ENCODE results near the gene CNDP1. TPM values are rescaled to one million over a fixed set of nuclear protein-coding genes. Genes with fewer than 3 reads are reported as not detected.
A peak's percentile ranks its signal among the peaks of the same experiment; 100 is the strongest.

The CNDP1 gene
- polyA plus RNA-seq, 3 donors: not detected

DNA sequence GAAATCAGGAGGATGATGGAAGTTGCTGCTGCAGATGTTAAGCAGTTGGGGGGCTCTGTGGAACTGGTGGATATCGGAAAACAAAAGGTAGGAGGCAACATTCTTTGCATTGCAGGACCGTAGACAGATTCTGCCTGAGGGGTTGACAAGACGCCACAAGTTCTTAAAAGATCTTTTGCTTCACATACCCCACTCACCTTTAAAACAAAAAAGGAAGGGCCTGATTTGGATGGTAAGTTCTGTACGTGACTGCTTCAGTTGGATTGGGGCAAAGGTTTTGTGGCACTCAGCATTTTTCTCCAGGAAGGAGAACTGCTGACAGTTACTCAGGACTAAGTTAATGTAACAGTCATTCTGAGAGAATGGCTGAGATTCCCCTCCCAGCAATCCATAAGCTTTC, 32.9 kb upstream of the CNDP1 start:
- Mint-ChIP-seq H3K4me3 (peak overlapping the region; percentile 89 to 92), H3K36me3 (peaks cover 49 to 51% of the 10 kb centered on the region in 2 donors)
- no CpG with 5 or more reads among the region's 4 CpGs for WGBS (ENCODE audit: insufficient coverage)

DNA sequence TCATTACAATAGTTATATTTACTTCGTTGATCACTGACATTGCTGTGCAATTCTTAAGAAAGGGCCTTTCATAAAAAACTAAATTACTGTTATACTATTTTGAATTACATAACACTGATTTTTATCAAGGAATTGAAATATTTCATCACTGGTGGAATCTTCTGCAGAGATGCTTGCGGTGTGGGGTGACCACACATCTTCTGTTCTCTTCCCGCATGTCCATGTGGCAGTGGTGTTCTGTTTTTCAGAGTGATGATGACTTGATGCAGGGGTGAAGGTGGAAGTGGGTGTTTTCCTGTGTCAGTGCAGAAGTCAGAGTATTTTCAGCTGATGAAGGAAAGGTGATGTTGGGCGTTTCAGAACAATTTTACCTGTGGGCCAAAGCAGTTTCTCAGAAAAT, 31.2 kb upstream of the CNDP1 start:
- DNase-seq: no peak
- H3K4me3 Mint-ChIP-seq: no peak overlapping the region
- peaks cover 54 to 71% of the 10 kb centered on the region in 2 donors for H3K36me3 ChIP-seq (replicated peaks in 1 of 2; ENCODE audit: control insufficient read depth in 1 of 2, insufficient read depth in 2 of 2, low read length in 2 of 2)
- intact Hi-C loops (cut with micrococcal nuclease): no loop called here
- H3K4me2 ChIP-seq (replicated peaks; ENCODE audit: extremely low read depth, low read length, poor library complexity, severe bottlenecking): no peak overlapping the region
- H3K9ac ChIP-seq (ENCODE audit: insufficient read depth, low read length, poor library complexity, severe bottlenecking): no peak overlapping the region
- 30% methylated on average over 3 of the region's 4 CpGs for WGBS (ENCODE audit: insufficient coverage)
- peaks cover 33% of the 10 kb centered on the region for H4K20me1 ChIP-seq (ENCODE audit: insufficient read depth, low read length)
- no peaks in the 10 kb centered on the region for H3K9me3 ChIP-seq (replicated peaks in 1 of 2; ENCODE audit: control insufficient read depth in 1 of 2, insufficient read depth in 1 of 2, low read length in 2 of 2)
- peaks cover 55% of the 10 kb centered on the region for H3K4me1 Mint-ChIP-seq
- H2AFZ ChIP-seq (ENCODE audit: insufficient read depth, low read depth, low read length, poor library complexity, severe bottlenecking): no peak overlapping the region
- peaks cover 34 to 47% of the 10 kb centered on the region in 2 donors for H3K4me1 ChIP-seq (ENCODE audit: control insufficient read depth in 1 of 2, insufficient read depth in 2 of 2, low read length in 2 of 2)
- no peaks in the 10 kb centered on the region for H3K27me3 Mint-ChIP-seq (ENCODE audit: low read depth in 3 of 3)
- TF ChIP-seq, protein P1, sequence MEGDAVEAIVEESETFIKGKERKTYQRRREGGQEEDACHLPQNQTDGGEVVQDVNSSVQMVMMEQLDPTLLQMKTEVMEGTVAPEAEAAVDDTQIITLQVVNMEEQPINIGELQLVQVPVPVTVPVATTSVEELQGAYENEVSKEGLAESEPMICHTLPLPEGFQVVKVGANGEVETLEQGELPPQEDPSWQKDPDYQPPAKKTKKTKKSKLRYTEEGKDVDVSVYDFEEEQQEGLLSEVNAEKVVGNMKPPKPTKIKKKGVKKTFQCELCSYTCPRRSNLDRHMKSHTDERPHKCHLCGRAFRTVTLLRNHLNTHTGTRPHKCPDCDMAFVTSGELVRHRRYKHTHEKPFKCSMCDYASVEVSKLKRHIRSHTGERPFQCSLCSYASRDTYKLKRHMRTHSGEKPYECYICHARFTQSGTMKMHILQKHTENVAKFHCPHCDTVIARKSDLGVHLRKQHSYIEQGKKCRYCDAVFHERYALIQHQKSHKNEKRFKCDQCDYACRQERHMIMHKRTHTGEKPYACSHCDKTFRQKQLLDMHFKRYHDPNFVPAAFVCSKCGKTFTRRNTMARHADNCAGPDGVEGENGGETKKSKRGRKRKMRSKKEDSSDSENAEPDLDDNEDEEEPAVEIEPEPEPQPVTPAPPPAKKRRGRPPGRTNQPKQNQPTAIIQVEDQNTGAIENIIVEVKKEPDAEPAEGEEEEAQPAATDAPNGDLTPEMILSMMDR (IDR thresholded peaks at IDR 0.05): no peak
- no peaks in the 10 kb centered on the region for H3K9me3 Mint-ChIP-seq
- peak overlapping the region in 2 of 7 donors; percentile 11 to 36 for H3K27ac Mint-ChIP-seq
- no peak overlapping the region for H3K27ac ChIP-seq (ENCODE audit: low read depth in 1 of 2, low read length in 2 of 2)
- no peaks in the 10 kb centered on the region for H3K27me3 ChIP-seq (ENCODE audit: control insufficient read depth in 2 of 2, insufficient read depth in 2 of 2, low read length in 2 of 2)
- peaks cover 66 to 68% of the 10 kb centered on the region in 2 donors for H3K36me3 Mint-ChIP-seq
- no peak overlapping the region for H3K4me3 ChIP-seq (replicated peaks in 1 of 3; ENCODE audit: low read depth in 2 of 3, low read length in 3 of 3)
- H3K79me2 ChIP-seq (ENCODE audit: insufficient read depth, low read length): peaks cover 44% of the 10 kb centered on the region

More for the DNA sequence above, 32.9 kb upstream of the CNDP1 start:
- Mint-ChIP-seq H3K27ac (peak overlapping the region; percentile 94 to 100 (median 96)), H3K9me3 (no peaks in the 10 kb centered on the region), H3K27me3 (ENCODE audit: low read depth in 3 of 3) (no peaks in the 10 kb centered on the region), H3K4me1 (peaks cover 63% of the 10 kb centered on the region)
- Histone ChIP-seq H3K9ac (ENCODE audit: insufficient read depth, low read length, poor library complexity, severe bottlenecking) (peak overlapping the region; percentile 36), H3K9me3 (replicated peaks in 1 of 2; ENCODE audit: control insufficient read depth in 1 of 2, insufficient read depth in 1 of 2, low read length in 2 of 2) (no peaks in the 10 kb centered on the region), H3K4me2 (replicated peaks; ENCODE audit: extremely low read depth, low read length, poor library complexity, severe bottlenecking) (peak overlapping the region; percentile 45), H3K4me3 (replicated peaks in 1 of 3; ENCODE audit: low read depth in 2 of 3, low read length in 3 of 3) (peak overlapping the region in 1 of 3 experiments; percentile 86), H3K27ac (ENCODE audit: low read depth in 1 of 2, low read length in 2 of 2) (peak overlapping the region; percentile 87 to 90), H4K20me1 (ENCODE audit: insufficient read depth, low read length) (peaks cover 17% of the 10 kb centered on the region), H3K79me2 (ENCODE audit: insufficient read depth, low read length) (peaks cover 57% of the 10 kb centered on the region), H3K27me3 (ENCODE audit: control insufficient read depth in 2 of 2, insufficient read depth in 2 of 2, low read length in 2 of 2) (no peaks in the 10 kb centered on the region), H3K36me3 (replicated peaks in 1 of 2; ENCODE audit: control insufficient read depth in 1 of 2, insufficient read depth in 2 of 2, low read length in 2 of 2) (peaks cover 37 to 53% of the 10 kb centered on the region in 2 donors), H3K4me1 (ENCODE audit: control insufficient read depth in 1 of 2, insufficient read depth in 2 of 2, low read length in 2 of 2) (peaks cover 47 to 59% of the 10 kb centered on the region in 2 donors), H2AFZ (ENCODE audit: insufficient read depth, low read depth, low read length, poor library complexity, severe bottlenecking) (no peak overlapping the region)
- intact Hi-C loops (cut with micrococcal nuclease): no loop called here
- DNase-seq: peak in 2 of 3 donors; percentile 23 to 63
- TF ChIP-seq, protein P1 (IDR thresholded peaks at IDR 0.05): no peak
